HG02642 (cell line): ENCODE results near the gene MTRF1L.
"Not testable (repeated sequence)": the region's sequence is repeated elsewhere in the genome, so short reads cannot be mapped to it uniquely, and the experiment has no call there.

Experiments used
- ATAC-seq: cut with Tn5 transposase; IDR thresholded peaks from one replicate; pipeline ENCODE4 v1.9.1; 2021; ENCODE audit warnings: mild to moderate bottlenecking; ENCODE audit not compliant: unreplicated experiment, poor library complexity

The MTRF1L gene

DNA sequence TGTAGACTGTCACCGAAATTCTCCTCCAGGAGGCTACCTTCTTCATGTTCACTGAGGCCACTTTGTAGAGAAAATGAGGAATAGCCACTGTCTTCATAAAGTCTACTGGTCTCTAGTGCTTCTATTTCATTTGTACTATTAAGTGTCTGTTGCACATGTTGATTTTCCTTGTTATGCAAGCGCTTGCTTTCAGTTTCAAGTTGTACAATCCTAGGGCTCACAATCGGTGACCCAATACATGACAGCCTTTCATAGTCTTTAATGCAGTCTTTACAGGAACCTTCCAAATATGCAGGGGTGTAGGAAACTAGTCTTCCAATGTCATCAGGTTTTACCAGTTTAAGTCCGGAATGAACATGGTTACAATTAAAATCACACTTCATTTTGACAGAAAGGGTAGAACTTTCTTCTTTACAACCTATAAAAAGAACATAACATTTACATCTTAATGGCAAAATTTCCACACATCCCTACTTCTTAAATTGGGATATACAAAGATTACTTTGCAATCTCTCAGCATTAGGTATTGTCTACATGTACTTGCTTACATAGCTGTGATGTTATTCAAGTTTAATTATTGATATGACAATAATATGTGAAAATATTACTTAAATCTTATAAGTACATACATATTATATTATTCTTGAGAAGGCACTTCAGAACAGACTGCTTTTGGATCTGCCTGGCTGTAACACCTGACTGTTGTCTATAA, 27.1 kb downstream of the MTRF1L start:
- peak; percentile 69 for ATAC-seq

- ATAC-seq, result no peak
Measured at GRCh38 chr6:152973916-152974315, 28.6 kb downstream of the MTRF1L start.

DNA sequence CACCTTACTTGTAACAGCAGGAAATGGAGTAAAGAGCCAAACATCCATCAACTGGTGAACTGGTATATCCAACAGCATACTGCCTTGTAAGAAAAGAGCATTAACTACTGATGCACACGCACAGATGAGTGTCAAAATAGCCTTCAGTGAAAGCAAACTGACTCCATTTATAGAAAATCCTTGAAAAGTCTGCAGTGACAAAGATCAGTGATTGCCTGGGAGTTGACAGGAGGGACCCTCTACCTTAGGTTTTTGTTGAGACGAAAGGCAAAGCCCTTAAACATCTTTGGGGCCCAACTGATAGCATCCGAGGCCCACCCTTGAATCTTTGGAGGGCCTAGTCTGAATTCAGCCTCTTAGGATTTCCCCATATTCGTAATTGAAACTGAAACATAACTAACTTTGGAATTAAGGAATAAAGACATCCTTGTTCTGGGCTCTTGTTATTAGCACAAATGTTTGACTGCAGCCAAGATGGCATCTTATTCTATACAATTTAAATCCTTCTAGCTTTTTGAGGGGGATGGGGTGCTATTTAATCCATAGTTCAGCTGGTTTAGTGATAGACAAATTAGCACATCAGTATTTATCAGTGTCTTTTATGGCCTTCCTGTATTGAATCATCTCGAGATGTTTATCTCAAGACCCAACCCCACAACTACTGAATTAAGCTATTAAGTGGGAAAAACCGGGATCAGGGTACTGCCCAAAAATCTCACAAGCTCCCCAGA, 32.7 kb downstream of the MTRF1L start:
- ATAC-seq, result no peak

GRCh38 chr6:152966168-152966894, 36.2 kb downstream of the MTRF1L start:
- ATAC-seq, result not testable (repeated sequence)

GRCh38 chr6:152959333-152959732, 43.2 kb downstream of the MTRF1L start:
- no peak for ATAC-seq

GRCh38 chr6:152957796-152958195, 44.7 kb downstream of the MTRF1L start:
- no peak for ATAC-seq

GRCh38 chr6:152954443-152954842, 48.1 kb downstream of the MTRF1L start:
- ATAC-seq, result peak; percentile 50

DNA sequence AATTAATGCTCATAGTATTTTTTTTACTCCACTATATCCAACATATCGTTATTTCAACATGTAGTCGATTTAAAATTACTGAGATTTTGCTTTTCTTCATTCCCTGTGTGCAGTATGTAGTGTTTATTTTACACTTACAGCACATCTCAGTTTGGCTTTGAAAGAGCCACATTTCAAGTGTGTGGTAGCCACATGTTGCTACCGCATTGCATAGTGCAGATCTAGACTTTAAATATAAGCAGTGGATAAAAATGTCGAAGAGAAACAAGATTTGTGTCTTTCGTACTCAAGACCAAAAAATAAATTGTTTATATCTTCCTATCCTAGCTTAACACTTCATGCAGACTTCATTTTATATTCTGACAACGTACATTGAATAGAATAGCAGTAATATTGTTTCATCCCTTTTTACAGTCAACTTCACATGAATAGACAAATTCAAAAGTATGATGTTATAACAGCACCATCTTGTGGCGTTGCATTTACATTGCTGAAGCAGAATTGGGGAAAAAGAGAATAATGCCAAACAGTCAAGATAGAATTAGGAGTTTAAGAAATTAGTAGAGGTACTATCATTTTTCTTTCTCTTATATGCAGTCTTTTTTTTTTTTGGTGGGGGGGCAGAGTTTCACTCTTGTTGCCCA, 49.5 kb downstream of the MTRF1L start:
- ATAC-seq, result no peak

- no peak for ATAC-seq
Measured at GRCh38 chr6:152952045-152952444, 50.5 kb downstream of the MTRF1L start.

DNA sequence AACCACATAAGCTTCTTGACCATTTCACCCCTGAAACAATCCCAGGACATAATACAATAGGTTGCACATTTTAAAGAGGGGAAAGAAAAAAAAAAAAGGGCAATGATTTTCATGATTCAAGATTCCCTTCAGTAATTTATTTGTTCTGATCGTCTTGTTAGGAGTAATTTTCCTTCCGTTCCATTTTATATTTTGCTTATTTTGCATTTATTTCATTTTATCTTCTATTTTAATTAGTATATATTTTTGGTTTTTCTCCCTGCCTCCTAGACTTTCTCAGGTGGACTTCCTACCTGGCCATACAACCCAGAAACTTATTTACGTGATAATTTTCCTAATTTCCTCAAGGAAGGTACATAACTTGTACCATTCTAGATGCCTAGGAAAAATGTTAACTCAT, 52.3 kb downstream of the MTRF1L start:
- no peak for ATAC-seq

- peak; percentile 81 for ATAC-seq
Measured at GRCh38 chr6:152948150-152948768, 54.2 kb downstream of the MTRF1L start.

- no peak for ATAC-seq
Measured at GRCh38 chr6:152946995-152947394, 55.5 kb downstream of the MTRF1L start.

DNA sequence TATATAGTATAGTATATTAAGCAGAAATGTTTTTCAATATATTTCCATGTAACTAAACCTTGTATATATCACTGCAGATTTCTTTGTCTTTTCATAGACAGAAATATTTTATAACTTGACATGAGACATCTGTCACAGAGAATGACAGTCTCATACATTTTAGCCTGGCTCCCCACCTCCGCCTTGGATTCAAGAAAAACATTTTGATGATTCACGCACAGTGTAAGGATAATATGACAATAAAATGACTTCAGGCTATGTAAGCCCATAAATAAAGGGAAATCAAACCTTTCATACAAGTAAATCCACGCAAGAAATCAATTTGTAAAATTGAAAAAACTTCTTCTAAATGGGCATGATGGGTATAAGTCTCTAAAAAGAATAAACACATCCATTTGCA, 56.0 kb downstream of the MTRF1L start:
- ATAC-seq, result no peak

GRCh38 chr6:152943260-152943897, 59.1 kb downstream of the MTRF1L start:
- ATAC-seq, result no peak

DNA sequence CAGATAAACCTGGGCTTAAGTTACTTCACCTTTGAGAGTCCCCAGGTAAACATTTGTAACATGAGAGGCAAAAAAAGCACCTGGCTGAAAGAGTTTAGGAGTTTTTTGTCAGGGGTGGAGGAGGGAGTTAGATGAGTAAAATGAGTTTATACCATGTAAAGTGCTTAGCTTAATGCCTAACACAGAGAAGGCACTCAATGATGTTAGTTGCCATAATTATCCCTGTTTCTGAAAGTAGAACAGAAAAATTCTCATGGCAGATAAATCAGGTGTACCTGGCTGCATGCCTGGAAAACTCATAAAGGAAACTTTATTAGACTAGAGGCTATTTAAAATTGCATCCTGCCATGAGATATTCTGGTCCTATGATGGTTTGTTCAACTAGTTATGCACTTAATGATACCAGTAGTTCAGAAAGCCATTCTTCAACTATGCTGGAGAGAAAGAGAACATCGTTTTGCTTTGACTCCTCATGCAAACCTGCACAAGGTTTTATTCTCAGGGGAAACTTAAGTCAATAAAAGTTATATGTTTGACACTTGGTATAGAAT, 60.1 kb downstream of the MTRF1L start:
- ATAC-seq, result no peak

- ATAC-seq, result no peak
Measured at GRCh38 chr6:152941746-152942145, 60.8 kb downstream of the MTRF1L start.
